NCI-H748 (cell line): ENCODE results near the gene RYR2.

Experiments
- DNase-seq: peaks from one replicate; lab custom pipeline; 2025; ENCODE audit not compliant: unreplicated experiment; lab: John Stamatoyannopoulos, UW

RYR2 gene

DNA sequence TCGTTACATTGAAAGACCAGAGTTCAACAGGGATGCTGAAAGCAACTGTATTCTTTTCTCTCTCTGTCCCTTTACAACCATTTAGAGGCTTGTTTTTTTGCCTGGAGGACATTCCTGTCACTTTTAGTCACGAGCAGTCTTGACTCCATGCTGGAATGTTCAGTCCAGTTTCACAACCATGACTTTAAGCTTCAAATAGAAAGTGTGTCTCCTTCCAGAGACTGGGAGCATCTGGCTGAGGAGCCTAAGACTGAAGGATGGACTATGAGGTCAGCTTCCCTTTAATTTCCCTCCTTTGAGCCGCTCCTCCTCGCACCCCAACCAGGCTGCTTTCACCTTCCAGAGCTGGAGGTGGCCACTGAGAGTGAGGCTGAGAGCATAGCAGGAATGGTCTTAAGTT lies 10.5 kb upstream of the RYR2 start:
- no peak for DNase-seq

DNA sequence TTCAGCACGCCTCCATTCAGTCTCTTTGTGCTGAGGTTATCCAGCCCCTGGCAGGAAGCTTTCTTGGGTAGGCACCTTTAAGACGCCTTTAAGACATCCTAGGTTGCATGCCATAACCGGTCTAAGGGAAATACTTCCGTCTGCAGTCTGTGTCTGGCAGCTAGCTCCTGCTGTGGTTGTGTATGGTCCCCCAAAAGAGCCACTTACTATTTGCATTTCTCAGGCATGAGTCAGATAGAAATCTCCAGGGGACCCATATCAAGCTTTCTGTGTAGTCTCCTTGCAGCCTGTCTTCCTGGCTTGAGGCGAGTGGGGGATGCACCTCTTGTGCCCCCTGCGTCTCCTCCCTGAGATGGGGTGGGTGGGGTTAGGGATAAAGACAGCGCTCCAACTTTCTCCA lies 10.0 kb upstream of the RYR2 start:
- no peak for DNase-seq

DNA sequence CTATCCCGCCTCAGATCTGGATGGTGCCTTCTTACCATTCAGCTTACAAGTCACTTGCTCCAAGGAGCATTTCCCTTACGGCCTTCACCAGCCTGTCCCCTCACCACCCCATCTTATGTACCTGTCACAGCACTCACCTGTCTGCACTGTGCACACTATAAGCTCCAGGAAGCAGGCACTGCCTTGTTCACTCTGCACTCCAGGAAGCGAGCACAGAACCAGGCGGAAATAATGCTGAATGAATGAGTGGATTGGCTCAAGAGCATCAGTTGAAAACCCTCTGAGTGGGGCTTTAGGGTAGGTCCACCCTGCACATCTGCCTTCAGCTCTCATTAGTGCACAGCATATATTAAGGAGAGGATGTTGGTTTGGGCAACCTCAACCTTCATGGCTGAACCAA lies 8.9 kb upstream of the RYR2 start:
- DNase-seq, result no peak

DNA sequence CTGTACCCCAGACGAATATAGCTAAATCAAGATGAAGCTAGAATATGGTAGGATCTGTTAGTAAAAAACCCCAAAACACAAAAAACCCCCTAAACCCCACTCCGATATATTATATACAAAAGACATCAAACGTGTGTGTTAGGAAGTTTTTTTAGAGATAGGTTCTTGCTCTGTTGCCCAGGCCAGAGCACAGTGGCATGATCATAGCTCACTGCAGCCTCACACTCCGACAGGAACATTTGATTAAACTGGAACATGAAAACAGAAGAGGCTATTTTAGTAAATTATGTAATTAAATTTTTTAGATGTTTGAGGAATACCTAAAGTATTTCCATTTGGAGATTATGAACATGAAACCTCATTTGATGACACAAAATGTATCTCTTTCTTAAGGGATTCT lies 8.2 kb upstream of the RYR2 start:
- DNase-seq, result no peak

DNA sequence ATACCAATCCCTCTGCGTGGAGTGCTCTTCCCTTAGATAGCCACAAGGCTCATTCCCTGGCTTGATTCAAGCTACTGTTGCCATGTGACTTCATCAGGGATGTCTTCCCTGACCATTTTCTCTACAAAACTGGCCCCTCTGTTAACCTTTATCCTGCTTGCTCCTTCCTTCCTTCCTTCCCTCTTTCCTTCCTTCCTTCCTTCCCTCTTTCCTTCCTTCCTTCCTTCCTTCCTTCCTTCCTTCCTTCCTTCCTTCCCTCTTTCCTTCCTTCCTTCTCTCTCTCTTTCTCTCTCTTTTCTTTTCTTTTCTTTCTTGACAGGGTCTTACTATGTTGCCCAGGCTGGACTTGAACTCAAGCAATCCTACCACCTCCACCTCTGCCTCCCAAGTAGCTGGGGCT lies 6.2 kb upstream of the RYR2 start:
- DNase-seq, result no peak

DNA sequence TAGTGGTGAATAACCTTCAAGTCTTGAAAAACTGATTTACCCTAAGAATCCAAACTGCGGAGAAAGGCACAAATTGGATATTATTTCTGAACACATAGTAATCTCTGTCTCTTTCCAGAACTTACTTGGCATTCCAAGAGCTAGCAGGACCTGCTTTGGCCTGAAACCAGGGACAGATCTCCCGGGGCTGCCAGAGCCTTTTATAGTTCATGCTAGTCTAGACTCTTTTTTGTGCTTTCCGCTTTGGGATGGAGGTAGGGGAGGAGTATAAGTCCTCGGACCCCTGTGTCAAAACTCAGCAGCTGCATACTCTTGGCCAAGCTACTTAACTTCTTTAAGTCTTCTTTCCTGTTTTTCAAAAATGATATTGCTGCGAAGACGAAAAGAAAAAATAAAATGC lies 3.8 kb upstream of the RYR2 start:
- no peak for DNase-seq

DNA sequence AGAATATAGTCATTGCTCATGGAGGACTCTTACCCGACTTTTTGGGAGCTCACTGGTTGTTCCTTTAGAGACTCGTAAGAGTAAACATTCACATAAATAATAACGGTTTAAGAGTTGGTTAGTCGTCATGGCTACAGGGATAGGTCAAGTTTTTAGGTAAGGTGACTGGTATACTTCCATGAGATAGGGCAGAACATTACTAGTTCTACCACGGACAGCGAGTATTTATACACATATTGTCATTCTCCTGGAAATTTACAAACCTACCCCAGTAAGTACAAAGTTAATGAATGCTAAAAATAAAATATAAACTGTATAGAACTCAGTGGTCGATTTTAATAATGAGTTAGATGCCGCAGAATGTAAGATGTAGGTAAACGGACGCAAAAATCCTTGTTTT lies 1.2 kb upstream of the RYR2 start:
- DNase-seq, result no peak

DNA sequence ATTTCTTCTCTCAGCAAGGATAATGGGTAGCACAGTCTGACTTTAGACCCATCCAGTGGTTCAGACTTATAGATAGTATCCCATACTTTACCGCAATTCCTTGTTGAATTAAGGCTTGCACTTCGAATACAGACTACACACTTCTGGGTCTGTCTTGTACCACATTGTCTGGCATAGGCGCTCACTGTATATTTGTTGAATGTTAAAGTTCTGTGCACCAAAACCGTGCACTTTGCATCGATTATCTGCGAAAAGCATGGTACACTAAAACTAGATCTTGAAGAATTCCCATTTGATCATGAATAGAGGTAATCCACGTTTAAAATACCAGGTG lies 556 bp upstream of the RYR2 start:
- DNase-seq, result no peak

DNA sequence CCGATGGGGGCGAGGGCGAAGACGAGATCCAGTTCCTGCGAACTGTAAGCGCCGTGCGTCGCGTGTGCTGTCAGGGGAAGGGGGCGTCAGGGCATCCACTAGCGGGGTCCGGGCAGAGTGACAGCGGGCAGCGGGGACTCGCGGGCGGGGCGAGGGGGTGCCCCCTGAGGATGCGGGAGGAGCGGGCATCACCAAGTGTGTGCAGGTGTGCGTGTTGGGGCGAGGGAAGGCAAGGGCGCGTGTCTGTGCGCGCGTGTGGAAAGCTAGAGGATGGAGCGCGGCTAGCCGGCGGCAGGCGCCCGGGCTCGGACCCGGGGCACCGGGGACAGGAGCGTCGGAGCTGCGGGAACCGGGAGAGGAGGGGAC lies 525 bp downstream of the RYR2 start:
- peak; percentile 34 for DNase-seq

DNA sequence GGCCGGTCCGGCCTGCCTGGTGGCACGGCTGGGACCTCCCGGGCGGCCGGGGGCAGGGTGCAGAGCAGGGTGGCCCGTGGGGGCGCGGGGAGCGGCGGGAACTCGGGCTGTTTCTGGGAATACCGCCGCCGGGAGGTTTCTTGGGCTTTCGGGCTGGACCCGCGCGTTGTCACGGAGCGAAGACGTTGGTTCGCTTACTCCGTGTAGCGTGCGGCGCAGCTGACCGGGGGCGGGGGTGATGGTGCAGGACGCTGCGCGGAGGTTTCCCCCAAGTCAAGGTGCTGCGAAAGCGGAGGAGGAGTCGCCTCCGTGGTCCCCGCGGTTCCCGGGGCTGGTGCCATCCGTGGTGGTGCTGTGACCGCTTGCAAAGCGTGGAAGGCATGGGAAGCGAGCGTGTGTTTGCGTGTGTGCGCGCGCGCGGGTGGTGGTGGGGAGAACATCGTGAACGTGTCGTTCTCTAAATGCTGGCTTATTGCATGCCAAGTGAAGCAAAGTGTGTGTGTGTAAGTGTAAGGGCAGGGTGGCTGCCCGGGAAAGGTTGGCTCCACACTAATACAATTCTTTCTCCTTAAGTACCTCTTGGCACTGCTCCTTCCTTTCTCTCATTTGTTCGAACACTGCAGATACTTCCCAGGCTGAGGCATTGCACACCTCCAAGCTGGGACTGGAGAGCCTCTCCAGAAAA lies 1.1 kb downstream of the RYR2 start:
- peak; percentile 31 for DNase-seq

DNA sequence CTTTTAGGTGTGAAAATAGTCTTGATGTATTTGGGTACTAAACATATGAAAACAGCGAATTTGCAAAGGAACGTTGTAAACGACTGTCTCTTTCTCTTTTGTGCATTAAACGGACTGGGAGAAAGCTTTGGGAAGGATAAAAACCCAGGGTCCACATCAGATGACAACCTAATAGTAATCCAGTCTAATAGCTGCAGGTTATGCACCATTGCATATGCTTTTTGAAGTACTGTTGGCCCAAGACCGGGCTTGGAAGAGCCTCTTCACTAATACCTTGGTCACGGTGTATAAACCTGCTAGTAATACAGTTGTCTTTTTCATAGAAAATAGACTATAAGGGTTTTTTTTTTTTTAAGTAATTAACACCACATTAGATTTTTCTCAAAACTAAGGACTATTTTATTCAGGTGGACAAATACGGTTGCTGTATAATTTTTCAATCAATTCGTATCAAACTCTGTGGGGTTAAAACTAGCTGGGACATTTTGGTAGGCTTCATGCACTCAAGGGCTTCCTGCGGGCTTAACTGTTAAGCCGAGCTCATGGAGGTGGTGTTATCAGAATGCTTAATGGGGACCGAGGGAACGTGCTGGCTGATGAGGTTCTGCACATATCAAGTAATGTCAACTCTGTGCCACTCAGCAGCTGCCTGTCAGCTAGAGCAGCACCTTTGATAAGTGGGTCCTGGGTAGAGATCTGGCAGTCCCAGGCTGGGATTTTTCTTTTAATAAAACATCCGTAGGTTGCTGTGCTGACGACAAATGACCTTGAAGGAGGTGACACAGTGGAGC lies 2.1 kb downstream of the RYR2 start:
- DNase-seq, result peak; percentile 34

DNA sequence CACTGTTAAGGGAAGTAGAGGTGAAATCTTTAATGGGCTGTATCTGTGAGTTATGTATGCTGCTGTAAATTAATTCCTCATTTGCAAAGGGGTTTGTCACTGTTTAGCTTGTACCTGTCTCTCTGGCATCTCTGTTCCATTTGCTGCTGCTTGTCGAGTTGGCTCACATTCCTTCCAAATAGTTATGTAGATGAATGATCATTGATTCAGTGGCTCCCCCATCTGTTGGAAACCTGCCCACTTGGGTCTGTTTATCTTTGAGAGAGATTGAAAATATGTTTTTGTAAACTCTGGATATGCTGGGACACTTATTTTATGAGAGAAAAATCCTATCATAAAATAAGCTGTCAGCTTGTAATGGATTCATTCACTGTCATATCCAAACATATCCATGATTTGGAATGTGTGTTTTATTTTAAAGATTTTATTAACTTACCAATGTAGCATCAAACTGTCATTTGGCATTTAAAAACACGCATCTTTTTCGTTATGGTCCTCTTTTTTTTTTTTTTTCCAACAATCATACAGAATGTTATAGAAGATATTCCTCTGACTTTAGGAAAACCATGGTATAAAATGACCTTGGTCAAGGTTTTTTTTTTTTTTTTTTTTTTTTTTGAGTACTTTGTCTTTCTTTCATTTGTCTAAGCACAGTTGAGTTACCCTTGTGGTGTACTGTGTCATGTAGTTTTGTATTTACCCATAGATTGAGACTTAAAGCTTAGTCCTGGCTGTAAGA lies 3.5 kb downstream of the RYR2 start:
- peak; percentile 13 for DNase-seq

DNA sequence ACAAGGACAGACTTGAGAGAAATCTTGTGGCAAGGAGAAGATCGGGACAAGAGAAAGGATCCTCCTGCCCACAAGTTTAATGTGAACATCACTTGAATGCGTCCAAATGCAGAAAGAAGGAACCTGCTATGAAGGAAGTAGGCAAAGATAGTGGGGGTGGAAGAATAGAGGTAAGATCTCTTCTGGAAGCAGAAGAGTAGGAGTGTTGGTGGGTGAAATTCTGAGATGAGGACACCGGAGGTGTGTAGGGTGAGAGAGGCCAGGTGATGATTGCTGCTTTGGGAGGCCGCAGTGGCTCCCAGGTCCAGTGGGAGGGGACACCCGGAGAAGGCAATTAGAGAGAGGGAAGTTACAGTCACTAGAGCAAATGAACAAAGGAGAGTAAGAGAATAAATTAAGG lies 6.8 kb downstream of the RYR2 start:
- DNase-seq, result no peak

DNA sequence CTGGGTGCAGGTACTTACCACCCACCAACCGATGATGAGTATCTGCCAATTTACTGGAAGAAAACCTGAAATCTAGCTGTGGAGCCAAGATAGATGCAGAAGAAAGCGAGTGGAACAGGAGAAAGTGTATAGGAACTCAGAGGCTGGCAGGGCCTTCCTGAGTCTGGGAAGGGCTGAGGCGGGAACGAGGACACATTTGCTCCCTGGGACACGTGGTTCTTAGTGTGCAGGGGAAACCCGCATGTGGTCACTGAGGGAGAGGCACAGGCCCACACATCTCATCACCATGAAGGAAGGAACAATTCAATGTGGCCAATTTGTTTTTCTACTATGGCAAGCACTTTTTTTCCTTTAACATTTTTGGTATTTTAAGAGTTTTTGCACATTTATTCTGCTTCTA lies 8.2 kb downstream of the RYR2 start:
- no peak for DNase-seq

DNA sequence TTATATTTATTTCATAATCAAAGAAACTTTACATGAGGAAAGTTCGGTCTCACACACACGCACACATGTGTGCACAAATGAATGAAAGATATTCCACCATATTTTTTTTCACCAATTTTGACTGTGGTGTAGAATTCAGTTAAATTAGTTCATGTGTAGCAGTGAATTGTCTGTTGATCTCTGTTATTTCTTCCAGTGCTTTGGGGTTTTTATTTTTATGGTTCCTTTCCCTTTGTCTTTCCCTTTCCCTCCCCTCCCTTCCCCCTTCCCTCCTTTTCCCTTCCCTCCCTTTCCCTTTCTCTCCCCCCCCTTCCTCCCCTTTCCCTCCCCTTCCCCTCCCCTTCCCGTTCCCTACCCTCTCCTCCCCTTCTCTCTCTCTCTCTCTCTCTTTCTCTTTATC lies 8.9 kb downstream of the RYR2 start:
- DNase-seq, result no peak

DNA sequence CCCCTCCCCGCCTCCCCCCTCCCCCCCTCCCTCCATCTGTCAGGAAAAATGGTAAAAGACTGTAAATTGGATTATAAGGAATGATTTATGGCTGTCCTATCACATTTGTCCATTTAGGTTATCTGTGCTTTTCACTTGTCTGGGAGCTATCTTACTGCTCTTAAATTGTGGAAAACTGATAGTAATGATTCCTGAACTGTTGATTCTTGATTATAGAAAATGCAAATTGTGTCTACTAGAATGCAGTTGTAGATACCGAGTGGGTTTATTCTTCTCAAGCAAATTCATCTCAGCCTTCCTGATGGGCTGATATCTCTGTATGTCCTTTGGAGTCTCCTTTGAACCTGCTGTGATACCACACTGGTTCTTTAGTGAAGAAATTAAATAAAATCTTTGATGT lies 12.3 kb downstream of the RYR2 start:
- DNase-seq, result no peak

DNA sequence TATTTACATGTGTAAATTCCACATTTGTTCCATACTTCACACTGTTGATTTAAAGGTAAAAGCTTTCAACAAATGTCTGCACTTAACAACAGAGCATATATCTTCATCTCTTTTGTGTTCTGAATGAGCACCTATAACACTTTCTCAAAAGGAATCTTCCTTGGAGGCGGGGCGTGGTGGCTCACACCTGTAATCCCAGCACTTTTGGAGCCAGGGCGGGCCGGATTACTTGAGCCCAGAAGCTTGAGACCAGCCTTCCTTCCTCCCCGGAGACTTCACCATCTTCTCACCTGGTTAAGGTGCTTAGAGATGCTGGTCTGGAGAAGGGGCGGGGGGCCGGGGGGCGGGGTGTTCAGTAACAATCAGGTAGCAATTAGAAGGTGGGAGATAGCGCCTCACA lies 16.5 kb downstream of the RYR2 start:
- no peak for DNase-seq

DNA sequence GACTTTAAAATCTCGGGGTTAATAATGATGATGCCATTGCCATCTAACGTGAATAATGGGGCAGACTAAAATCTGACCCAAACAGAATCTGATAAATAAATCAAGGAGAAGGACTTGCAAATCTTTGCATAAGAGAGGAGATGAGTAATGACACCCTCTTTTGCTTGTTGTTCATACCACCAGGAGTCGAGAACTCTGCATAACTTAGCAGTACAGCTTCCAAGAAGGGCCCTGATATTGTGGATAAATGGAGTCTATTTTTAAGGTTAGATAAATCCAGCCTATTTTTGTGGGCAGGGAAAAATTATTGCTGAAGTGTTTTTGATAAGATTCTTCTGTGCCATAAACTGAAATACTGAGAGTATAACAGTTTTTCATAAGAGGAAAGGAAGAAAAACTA lies 17.3 kb downstream of the RYR2 start:
- no peak for DNase-seq

DNA sequence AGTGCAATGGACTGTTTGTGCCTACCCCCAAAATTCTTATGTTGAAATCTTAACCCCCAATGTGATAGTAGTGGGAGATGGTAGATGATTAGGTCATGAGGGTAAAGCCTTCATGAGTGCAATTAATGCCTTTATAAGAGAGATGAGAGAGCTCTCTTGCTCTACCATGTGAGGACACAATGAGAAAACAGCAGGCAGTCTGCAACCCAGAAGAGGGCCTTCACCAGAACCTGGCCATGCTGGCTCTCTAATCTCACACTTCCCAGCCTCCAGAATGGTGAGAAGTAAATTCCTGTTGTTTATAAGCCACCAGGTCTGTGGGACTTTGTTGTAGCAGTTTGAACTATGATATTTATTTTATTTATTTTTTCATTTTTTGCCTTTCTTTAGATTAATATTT lies 21.0 kb downstream of the RYR2 start:
- DNase-seq, result no peak

DNA sequence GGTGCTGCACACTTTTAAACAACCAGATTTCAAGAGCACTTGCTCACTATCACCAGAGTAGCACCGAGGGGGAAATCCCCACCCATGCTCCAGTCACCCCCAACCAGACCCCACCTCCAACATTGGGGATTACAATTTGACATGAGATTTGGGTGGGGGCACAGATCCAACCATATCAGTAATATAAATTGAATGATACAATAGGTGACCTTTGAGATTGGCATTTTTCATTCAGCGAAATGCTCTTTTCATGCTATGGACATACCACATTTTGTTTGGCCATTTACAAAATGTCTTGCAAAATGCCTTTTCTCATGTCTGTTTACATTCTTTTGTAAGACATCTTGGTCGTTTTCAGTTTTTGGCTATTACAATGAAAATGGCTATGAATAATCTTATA lies 23.9 kb downstream of the RYR2 start:
- DNase-seq, result no peak

DNA sequence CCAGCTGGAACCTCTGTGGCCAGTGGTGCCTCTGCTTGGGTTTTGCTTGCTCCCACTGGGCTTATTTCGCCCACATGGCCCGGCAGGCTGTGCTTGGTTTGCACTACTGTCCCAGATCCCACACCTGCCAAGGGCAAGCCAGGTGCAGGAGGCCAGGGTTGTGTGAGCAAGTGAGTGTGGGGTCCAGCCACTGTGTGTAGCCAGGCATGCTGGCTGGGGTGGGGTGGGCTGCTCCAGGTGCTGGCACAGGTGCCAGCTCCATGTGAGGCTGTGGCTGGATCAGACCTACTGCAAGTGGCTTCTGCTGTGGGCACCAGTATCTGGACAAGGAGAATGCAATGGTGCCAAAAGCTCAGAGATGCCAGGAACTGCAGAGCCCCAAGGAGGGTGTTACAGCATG lies 28.5 kb downstream of the RYR2 start:
- DNase-seq, result no peak

DNA sequence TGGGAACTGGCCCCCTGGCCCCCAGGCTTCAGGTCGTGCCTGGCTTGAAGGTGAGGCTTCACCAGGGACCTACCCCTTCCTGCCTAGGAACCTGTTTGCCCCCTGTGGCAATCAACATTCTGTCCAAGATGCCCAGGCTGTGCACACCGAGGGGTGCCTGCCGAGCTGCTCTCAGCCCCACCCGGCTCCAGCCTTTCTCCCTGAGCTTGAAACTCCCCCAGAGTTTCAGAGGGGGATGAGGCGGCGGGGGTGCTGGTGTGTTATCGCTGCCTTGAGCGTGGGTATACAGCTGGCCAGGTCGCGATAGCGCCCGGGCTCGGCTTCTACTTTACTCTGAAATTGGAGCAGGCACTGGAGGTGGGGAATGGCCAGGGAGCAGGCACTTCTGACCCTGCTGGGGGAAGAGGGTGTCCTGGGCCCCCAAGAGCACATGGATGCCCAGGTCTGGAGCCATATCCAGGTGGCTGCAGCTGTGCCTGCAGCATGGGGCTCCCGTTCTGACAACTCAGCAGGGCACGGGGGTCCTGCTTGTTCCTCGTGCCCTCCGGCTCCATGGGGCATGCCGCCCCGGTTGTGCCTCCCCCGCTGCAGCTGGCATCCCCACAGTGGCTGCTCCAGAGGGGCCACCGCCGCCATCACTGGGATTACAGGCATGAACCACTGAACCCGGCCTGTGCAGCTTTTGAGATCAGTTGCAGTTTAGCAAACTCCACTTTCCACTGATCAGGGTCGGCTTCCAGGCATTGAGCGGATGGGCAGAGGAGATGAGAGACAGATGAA lies 29.8 kb downstream of the RYR2 start:
- no peak for DNase-seq
